HCT116 (cell line): ENCODE data around the gene ZNF274.

Experiments
- CTCF ChIP-seq, 3 experiments: fragments of 200-600 bp in 1 of 3; sonication (generic) in 1 of 3; IDR thresholded peaks in 2 of 3; conservative IDR thresholded peaks in 1 of 3; 2 replicates each; pipeline ENCODE4 v1.5.1; 2012 to 2017; ENCODE audit warnings: low read depth in 2 of 3, low read length in 2 of 3, antibody characterized with exemption in 1 of 3, borderline replicate concordance in 1 of 3, control low read depth in 1 of 3, mild to moderate bottlenecking in 1 of 3, mixed read lengths in 1 of 3, mixed run types in 1 of 3, moderate library complexity in 1 of 3; ENCODE audit not compliant: insufficient read depth in 1 of 3
- JUND ChIP-seq: IDR thresholded peaks from 2 replicates; pipeline ENCODE4 v1.6.1; 2012
- ZFX ChIP-seq: fragments of 450-650 bp; IDR thresholded peaks from 2 replicates; pipeline ENCODE4 v1.6.1; 2017

- TF ChIP-seq ZFX, result no peak
- no peak for TF ChIP-seq CTCF (IDR thresholded peaks at IDR 0.05 in 2 of 3, conservative IDR thresholded peaks at IDR 0.05 in 1 of 3; ENCODE audit: borderline replicate concordance in 1 of 3, insufficient read depth in 1 of 3, low read depth in 2 of 3, low read length in 2 of 3)
- no peak for TF ChIP-seq JUND
Observed at GRCh38 chr19:58154679-58155648, 27.9 kb upstream of the ZNF274 start.
